GM12874 (cell line): ENCODE measurements around the gene CCNL1.

Experiments used
- TF ChIP-seq, protein P1 (sequence below): IDR thresholded peaks from 2 replicates; pipeline ENCODE4 v1.5.1; 2011; ENCODE audit warnings: low read depth, mild to moderate bottlenecking, control low read depth, low read length, moderate library complexity; ENCODE audit not compliant: insufficient read depth

Gene CCNL1

DNA sequence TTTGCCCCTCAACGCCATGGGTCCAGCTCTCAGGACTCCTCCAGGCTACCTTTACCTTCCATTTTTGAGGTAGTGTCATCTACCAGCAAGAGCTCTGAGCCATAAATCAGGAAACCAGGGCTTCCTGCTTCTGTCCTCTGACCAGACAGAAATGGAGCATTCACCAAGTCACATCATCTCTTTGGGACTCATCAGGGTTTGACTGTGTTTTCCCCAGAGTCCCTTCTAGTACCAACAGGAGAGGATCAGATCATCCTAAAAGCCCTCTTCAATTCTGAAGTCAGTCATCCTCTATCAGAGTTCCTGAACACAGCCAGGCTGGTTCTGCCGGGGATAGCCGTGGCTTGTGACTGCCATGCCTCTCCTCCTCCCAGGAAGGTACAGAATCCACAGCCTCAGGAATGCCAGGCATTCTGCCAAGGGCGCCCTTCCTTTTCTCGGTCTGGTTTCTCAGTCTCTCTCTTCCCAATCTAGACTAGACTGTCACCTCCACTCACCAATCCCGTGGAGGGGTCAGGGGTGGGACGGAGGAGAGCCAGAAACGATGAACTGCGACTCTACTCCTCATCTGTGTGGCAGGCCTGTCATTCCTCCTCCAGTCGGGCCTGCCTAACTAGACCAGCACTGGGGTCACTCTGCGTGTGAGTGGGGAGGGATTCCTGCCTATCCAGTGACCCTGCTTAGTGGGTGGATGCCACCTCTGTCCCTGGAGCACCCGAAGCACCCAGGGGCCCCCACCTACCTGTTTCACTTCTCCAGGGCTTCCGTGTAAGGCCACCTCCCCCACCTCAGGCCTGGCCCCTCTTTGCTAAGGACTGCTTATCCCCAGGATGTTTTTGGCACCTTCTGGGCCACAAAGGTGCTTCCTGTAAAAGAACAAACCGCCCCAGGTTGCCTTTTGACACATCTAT is 30.9 kb downstream of the CCNL1 start:
- TF ChIP-seq, protein P1, sequence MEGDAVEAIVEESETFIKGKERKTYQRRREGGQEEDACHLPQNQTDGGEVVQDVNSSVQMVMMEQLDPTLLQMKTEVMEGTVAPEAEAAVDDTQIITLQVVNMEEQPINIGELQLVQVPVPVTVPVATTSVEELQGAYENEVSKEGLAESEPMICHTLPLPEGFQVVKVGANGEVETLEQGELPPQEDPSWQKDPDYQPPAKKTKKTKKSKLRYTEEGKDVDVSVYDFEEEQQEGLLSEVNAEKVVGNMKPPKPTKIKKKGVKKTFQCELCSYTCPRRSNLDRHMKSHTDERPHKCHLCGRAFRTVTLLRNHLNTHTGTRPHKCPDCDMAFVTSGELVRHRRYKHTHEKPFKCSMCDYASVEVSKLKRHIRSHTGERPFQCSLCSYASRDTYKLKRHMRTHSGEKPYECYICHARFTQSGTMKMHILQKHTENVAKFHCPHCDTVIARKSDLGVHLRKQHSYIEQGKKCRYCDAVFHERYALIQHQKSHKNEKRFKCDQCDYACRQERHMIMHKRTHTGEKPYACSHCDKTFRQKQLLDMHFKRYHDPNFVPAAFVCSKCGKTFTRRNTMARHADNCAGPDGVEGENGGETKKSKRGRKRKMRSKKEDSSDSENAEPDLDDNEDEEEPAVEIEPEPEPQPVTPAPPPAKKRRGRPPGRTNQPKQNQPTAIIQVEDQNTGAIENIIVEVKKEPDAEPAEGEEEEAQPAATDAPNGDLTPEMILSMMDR: no peak

DNA sequence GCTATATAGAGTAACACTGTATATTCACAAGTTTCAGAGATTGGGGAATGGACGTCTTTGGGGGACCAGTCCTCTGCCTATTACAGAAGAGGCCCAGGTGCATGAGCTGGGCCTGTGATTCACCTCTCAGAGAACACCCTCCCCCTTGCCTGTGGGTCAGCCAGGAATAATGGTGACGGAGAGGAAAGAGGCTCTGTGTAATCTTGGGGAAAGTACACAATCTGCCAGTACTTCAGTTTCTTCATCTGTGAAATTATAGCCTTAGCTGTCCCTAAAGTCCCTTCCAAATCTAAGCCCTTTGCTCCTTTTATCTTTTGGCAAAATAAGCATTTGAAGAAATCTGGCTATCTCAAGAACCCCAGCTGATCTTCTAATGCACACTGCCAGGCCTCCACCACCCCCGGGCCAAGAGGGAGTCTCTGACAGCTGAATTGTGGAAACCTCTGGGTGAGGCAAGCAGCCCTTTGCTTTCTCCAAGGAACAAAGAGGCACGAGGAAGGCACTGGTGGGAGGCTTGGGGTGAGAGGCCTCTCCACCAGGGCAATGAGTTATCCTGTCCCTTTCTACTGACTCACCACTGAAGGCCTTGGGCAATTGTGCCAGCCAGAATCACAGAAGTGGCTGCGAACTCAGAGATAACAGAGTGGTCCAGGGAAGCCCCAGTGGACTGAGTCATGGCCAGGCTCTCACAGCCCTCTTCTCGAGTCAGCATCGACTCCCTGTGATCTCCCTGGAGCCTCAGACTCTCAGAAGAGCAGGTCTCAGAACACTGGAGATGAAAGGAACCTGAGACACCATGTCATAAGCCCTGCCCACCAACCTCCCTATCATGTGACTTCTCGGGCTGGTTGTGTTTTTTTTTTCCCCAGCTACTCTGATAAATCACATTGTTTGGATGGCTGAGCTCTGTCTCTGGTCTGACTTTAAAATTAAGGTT is 31.8 kb downstream of the CCNL1 start:
- TF ChIP-seq, protein P1: no peak

- TF ChIP-seq, protein P1: no peak
These were observed 32.7 kb downstream of the CCNL1 start for GRCh38 chr3:157127268-157127667.

GRCh38 chr3:157126365-157126764 is 33.6 kb downstream of the CCNL1 start:
- TF ChIP-seq, protein P1: no peak

DNA sequence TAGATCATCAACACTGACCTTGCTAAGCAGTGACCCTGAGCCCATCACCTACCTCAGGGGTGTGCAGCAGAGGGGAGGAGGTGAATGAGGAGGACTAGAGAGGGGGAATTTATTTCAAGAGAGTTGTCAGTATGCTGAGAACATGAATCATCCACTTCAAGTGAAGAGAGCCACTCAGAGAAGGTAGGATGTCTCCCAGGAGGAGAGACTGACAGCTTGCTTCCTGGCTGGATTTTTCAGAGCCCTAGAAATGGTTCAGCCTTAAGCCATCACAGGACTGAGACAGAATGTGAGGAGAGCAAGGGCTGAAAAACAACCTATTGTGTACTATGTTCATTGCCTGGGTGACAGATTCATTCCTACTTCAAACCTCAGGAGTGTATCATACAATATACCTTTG is 34.8 kb downstream of the CCNL1 start:
- TF ChIP-seq, protein P1: no peak

- TF ChIP-seq, protein P1: no peak
These were observed 36.3 kb downstream of the CCNL1 start for GRCh38 chr3:157123621-157124020.

- TF ChIP-seq, protein P1: no peak
These were observed 37.0 kb downstream of the CCNL1 start for GRCh38 chr3:157122832-157123427.
